SK-N-SH (cell line): ENCODE data around the gene GDI2. TPM values are rescaled to one million over a fixed set of nuclear protein-coding genes. Genes with fewer than 3 reads are reported as not detected.
"Not testable (repeated sequence)": the region's sequence is repeated elsewhere in the genome, so short reads cannot be mapped to it uniquely, and the experiment has no call there.

Source experiments
- CTCF ChIA-PET: fragments of 300-600, 350-600 bp; formaldehyde crosslinking; extraction: SDS; loops from one replicate; lab custom pipeline; 2021; lab: Yijun Ruan, JAX
- POLR2A ChIA-PET: fragments of 350-600 bp; sonication (Branson Sonifier 250); formaldehyde crosslinking; extraction: SDS; loops from one replicate; lab custom pipeline; 2020; ENCODE audit warnings: antibody characterized with exemption, inconsistent platforms; lab: Yijun Ruan, JAX
- DNase-seq: peaks from one replicate; pipeline ENCODE4 v3.0.0; 2012
- H2AFZ ChIP-seq: fragments of 200-600 bp; sonication (generic); 2 replicates; pipeline ENCODE4 v1.8.1; 2016; ENCODE audit warnings: antibody characterized with exemption, mild to moderate bottlenecking, low read depth
- H3F3A ChIP-seq: fragments of 200-600 bp; sonication (generic); replicated peaks from 2 replicates; pipeline ENCODE3; 2016; ENCODE audit warnings: antibody characterized with exemption, mild to moderate bottlenecking; ENCODE audit not compliant: insufficient read depth
- H3K27ac ChIP-seq, 2 experiments: fragments of 200-500 bp in 1 of 2; fragments of 200-600 bp in 1 of 2; sonication (Bioruptor generic) in 1 of 2; sonication (generic), shearing (Covaris generic) in 1 of 2; 2 replicates each; pipeline versions ENCODE4 v1.5.1 to v1.6.1; 2014 to 2016; ENCODE audit warnings: low read depth in 2 of 2, inconsistent platforms in 1 of 2, low read length in 1 of 2, mild to moderate bottlenecking in 1 of 2, mixed read lengths in 1 of 2
- H3K27me3 ChIP-seq: fragments of 200-600 bp; sonication (generic), shearing (Covaris generic); 2 replicates; pipeline ENCODE4 v1.6.1; 2016; ENCODE audit warnings: mixed run types; ENCODE audit not compliant: insufficient read depth
- H3K36me3 ChIP-seq, 2 experiments: fragments of 200-500 bp in 1 of 2; fragments of 200-600 bp in 1 of 2; sonication (Bioruptor generic) in 1 of 2; sonication (generic) in 1 of 2; replicated peaks in 1 of 2; 2 replicates each; pipeline versions ENCODE3 to v1.5.1; 2014 to 2016; ENCODE audit warnings: low read length in 1 of 2, mild to moderate bottlenecking in 1 of 2; ENCODE audit not compliant: insufficient read depth in 2 of 2, control insufficient read depth in 1 of 2
- H3K4me1 ChIP-seq, 2 experiments: fragments of 200-500 bp in 1 of 2; fragments of 200-600 bp in 1 of 2; sonication (Bioruptor generic) in 1 of 2; sonication (generic), shearing (Covaris generic) in 1 of 2; 2 replicates each; pipeline versions ENCODE4 v1.5.1 to v1.6.1; 2014 to 2016; ENCODE audit warnings: low read depth in 1 of 2, low read length in 1 of 2, mixed run types in 1 of 2; ENCODE audit not compliant: insufficient read depth in 2 of 2, control insufficient read depth in 1 of 2
- H3K4me2 ChIP-seq: fragments of 200-600 bp; sonication (generic), shearing (Covaris generic); 2 replicates; pipeline ENCODE4 v1.6.1; 2017; ENCODE audit warnings: mixed run types
- H3K4me3 ChIP-seq, 2 experiments: fragments of 200-500 bp in 1 of 2; fragments of 200-600 bp in 1 of 2; sonication (Bioruptor generic) in 1 of 2; sonication (generic), shearing (Covaris generic) in 1 of 2; 2 replicates each; pipeline versions ENCODE4 v1.5.1 to v1.8.1; 2014 to 2016; ENCODE audit warnings: low read depth in 2 of 2, inconsistent platforms in 1 of 2, low read length in 1 of 2, mild to moderate bottlenecking in 1 of 2, mixed read lengths in 1 of 2, moderate library complexity in 1 of 2
- H3K79me2 ChIP-seq: fragments of 200-600 bp; sonication (generic); 2 replicates; pipeline ENCODE4 v1.8.1; 2017; ENCODE audit warnings: mild to moderate bottlenecking; ENCODE audit not compliant: insufficient read depth
- H3K9ac ChIP-seq: fragments of 200-600 bp; sonication (generic); 2 replicates; pipeline ENCODE4 v1.6.1; 2017; ENCODE audit warnings: mixed run types
- H3K9me2 ChIP-seq: fragments of 200-600 bp; sonication (generic); 2 replicates; pipeline ENCODE4 v1.6.1; 2017; ENCODE audit warnings: mixed run types
- H3K9me3 ChIP-seq: fragments of 200-600 bp; sonication (generic); 2 replicates; pipeline ENCODE4 v1.6.1; 2017; ENCODE audit warnings: mixed run types, mild to moderate bottlenecking, moderate library complexity
- H4K20me1 ChIP-seq: fragments of 200-600 bp; sonication (generic); 2 replicates; pipeline ENCODE4 v1.6.1; 2017; ENCODE audit warnings: mild to moderate bottlenecking, mixed run types; ENCODE audit not compliant: insufficient read depth
- EP300 ChIP-seq, 2 experiments: IDR thresholded peaks; 2 replicates each; pipeline versions ENCODE4 v1.4.0 to v1.6.1; 2012; ENCODE audit warnings: borderline replicate concordance in 1 of 2, low read depth in 1 of 2, low read length in 1 of 2
- FOXM1 ChIP-seq: IDR thresholded peaks from 2 replicates; pipeline ENCODE4 v1.4.0; 2012; ENCODE audit warnings: low read depth, mild to moderate bottlenecking
- NFIC ChIP-seq: IDR thresholded peaks from 2 replicates; pipeline ENCODE4 v1.4.0; 2012; ENCODE audit warnings: borderline replicate concordance
- RFX5 ChIP-seq: IDR thresholded peaks from 2 replicates; pipeline ENCODE4 v1.6.1; 2012; ENCODE audit warnings: mild to moderate bottlenecking, improper control_type of control experiment, low read length
- SIN3A ChIP-seq: IDR thresholded peaks from 2 replicates; pipeline ENCODE4 v1.6.1; 2012; ENCODE audit warnings: low read depth, mild to moderate bottlenecking, low read length, moderate library complexity, borderline replicate concordance
- TCF12 ChIP-seq: IDR thresholded peaks from 2 replicates; pipeline ENCODE4 v1.4.0; 2012
- TEAD4 ChIP-seq: IDR thresholded peaks from 2 replicates; pipeline ENCODE4 v1.4.0; 2012; ENCODE audit warnings: mild to moderate bottlenecking, borderline replicate concordance; ENCODE audit not compliant: insufficient read depth
- WGBS: methylation state at CpG from one replicate; pipeline ENCODE4 v1.1.6; 2017; ENCODE audit warnings: low lambda C conversion rate; 5-methylcytosine and 5-hydroxymethylcytosine counted together
- polyA plus RNA-seq, 3 experiments: library from polyadenylated mRNA; depleted of rRNA; stranded (reverse); fragments of >200 nt; gene quantifications; 2 replicates each; pipeline ENCODE4 v1.2.3, GENCODE V29; 2012
- TF ChIP-seq, protein P1 (sequence below): IDR thresholded peaks from 2 replicates; pipeline ENCODE4 v1.4.0; 2012; ENCODE audit warnings: low read depth, borderline replicate concordance
- TF ChIP-seq, protein P2 (sequence below): fragments of 200-600 bp; sonication (generic); IDR thresholded peaks from 2 replicates; pipeline ENCODE4 v1.6.1; 2017; ENCODE audit warnings: antibody characterized with exemption, mild to moderate bottlenecking, moderate library complexity

The GDI2 gene
- polyA plus RNA-seq, 1 of the 3 experiments (the other 2 are of a cell fraction), result 94.3 TPM

DNA sequence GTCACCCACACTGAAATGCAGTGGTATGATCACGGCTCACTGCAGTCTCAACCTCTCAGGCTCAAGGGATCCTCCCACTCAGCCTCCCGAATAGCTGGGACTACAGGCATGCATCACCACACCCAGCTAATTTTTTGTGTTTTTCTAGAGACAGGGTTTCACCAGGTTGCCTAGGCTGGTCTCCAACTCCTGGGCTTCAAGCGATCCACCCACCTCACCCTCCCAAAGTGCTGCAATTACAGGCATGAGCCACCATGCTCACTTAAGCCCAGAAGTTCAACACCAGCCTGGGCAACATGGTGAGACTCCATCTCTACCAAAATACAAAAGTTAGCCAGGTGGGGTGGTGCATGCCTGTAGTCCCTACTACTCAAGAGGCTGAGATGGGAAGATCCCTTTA lies 33.5 kb downstream of the GDI2 start:
- Histone ChIP-seq H3K9ac (no peak overlapping the region), H3K9me2 (no peaks in the 10 kb centered on the region), H3K4me3 (no peak overlapping the region), H3K79me2 (peaks cover 100% of the 10 kb centered on the region), H3K9me3 (no peaks in the 10 kb centered on the region), H3K4me1 (peaks cover 0 to 13% of the 10 kb centered on the region in 2 experiments; a peak in 2 of 4 replicates), H3K36me3 (peaks cover 26 to 75% of the 10 kb centered on the region in 2 experiments), H4K20me1 (peaks cover 65% of the 10 kb centered on the region), H3K4me2 (no peak overlapping the region), H3K27me3 (no peaks in the 10 kb centered on the region), H3F3A (peaks cover 43% of the 10 kb centered on the region), H3K27ac (no peak overlapping the region), H2AFZ (no peak overlapping the region)
- no peak for DNase-seq
- WGBS, result 97% methylated on average over 3 of the region's 3 CpGs
- TF ChIP-seq RFX5 (no peak), EP300 (IDR thresholded peaks at IDR 0.05; ENCODE audit: borderline replicate concordance in 1 of 2, low read depth in 1 of 2, low read length in 1 of 2) (no peak), SIN3A (no peak)
- TF ChIP-seq, protein P1, sequence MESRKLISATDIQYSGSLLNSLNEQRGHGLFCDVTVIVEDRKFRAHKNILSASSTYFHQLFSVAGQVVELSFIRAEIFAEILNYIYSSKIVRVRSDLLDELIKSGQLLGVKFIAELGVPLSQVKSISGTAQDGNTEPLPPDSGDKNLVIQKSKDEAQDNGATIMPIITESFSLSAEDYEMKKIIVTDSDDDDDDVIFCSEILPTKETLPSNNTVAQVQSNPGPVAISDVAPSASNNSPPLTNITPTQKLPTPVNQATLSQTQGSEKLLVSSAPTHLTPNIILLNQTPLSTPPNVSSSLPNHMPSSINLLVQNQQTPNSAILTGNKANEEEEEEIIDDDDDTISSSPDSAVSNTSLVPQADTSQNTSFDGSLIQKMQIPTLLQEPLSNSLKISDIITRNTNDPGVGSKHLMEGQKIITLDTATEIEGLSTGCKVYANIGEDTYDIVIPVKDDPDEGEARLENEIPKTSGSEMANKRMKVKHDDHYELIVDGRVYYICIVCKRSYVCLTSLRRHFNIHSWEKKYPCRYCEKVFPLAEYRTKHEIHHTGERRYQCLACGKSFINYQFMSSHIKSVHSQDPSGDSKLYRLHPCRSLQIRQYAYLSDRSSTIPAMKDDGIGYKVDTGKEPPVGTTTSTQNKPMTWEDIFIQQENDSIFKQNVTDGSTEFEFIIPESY, result no peak
- POLR2A ChIA-PET, result no interaction called here
- CTCF ChIA-PET, result no interaction called here

DNA sequence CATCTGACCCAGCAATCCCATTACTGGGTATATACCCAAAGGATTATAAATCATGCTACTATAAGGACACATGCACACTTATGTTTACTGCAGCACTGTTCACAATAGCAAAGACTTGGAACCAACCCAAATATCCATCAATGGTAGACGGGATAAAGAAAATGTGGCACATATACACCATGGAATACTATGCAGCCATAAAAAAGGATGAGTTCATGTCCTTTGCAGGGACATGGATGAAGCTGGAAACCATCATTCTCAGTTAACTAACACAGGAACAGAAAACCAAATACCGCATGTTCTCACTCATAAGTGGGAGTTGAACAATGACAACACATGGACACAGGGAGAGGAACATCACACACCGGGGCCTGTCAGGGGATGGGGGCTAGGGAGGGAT lies 35.5 kb downstream of the GDI2 start:
- CTCF ChIA-PET, DNase-seq, H3K4me2 ChIP-seq, H2AFZ ChIP-seq, H3K27ac ChIP-seq, POLR2A ChIA-PET, H3K27me3 ChIP-seq, H3K4me3 ChIP-seq, H3K9me2 ChIP-seq, H3K9ac ChIP-seq, H3K9me3 ChIP-seq: not testable (repeated sequence)
- 93% methylated on average over 3 of the region's 3 CpGs for WGBS
- Histone ChIP-seq H3F3A (peaks cover 28% of the 10 kb centered on the region), H3K79me2 (peaks cover 100% of the 10 kb centered on the region), H4K20me1 (peaks cover 80% of the 10 kb centered on the region), H3K36me3 (peaks cover 14 to 76% of the 10 kb centered on the region in 2 experiments), H3K4me1 (peaks cover 0 to 13% of the 10 kb centered on the region in 2 experiments; a peak in 2 of 4 replicates)

DNA sequence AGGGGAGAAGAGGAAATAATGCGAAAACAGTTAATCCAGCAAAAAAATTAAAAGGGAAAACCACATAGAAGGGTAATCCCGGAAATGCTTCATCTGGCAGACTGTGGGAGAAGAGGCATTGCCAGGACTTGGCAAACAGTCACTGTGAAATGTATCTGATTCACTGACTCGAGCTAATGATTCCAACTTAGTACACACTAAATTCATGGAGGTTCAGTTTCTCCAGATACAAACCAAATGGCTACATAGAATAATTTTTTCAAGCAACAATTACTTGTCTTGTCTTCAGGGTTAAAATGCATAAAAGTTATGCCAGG lies 36.4 kb downstream of the GDI2 start:
- ChIA-PET POLR2A (no interaction called here), CTCF (interaction anchor here (0.8 to 1.3 kb wide), 2 partner anchors 11 to 29 kb away, joined by 3 read pairs; no protein-coding TSS in a partner anchor)
- DNase-seq, result no peak
- no peak overlapping the region for H2AFZ ChIP-seq
- H3K27me3 ChIP-seq, result no peaks in the 10 kb centered on the region
- H3K79me2 ChIP-seq, result peaks cover 100% of the 10 kb centered on the region
- peak overlapping the region in 1 of 2 experiments; percentile 54; a peak in 2 of 4 replicates for H3K27ac ChIP-seq
- peaks cover 0 to 13% of the 10 kb centered on the region in 2 experiments; a peak in 2 of 4 replicates for H3K4me1 ChIP-seq
- no peak overlapping the region for H3K4me3 ChIP-seq
- peak overlapping the region; percentile 31; the same call in 1 of the 2 replicates for H3K4me2 ChIP-seq
- H4K20me1 ChIP-seq, result peaks cover 80% of the 10 kb centered on the region
- 68% methylated on average over 3 of the region's 3 CpGs for WGBS
- no peak overlapping the region for H3K9ac ChIP-seq
- H3F3A ChIP-seq, result peaks cover 26% of the 10 kb centered on the region
- TF ChIP-seq, protein P1, result no peak
- TF ChIP-seq NFIC (peak; percentile 39; the same call in 1 of the 2 replicates), FOXM1 (no peak), TCF12 (peak; percentile 21; the same call in 1 of the 2 replicates), TEAD4 (no peak)
- TF ChIP-seq, protein P2, sequence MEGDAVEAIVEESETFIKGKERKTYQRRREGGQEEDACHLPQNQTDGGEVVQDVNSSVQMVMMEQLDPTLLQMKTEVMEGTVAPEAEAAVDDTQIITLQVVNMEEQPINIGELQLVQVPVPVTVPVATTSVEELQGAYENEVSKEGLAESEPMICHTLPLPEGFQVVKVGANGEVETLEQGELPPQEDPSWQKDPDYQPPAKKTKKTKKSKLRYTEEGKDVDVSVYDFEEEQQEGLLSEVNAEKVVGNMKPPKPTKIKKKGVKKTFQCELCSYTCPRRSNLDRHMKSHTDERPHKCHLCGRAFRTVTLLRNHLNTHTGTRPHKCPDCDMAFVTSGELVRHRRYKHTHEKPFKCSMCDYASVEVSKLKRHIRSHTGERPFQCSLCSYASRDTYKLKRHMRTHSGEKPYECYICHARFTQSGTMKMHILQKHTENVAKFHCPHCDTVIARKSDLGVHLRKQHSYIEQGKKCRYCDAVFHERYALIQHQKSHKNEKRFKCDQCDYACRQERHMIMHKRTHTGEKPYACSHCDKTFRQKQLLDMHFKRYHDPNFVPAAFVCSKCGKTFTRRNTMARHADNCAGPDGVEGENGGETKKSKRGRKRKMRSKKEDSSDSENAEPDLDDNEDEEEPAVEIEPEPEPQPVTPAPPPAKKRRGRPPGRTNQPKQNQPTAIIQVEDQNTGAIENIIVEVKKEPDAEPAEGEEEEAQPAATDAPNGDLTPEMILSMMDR, result no peak
- H3K36me3 ChIP-seq, result peaks cover 13 to 73% of the 10 kb centered on the region in 2 experiments
- no peaks in the 10 kb centered on the region for H3K9me3 ChIP-seq
- H3K9me2 ChIP-seq, result no peaks in the 10 kb centered on the region
